HUES6 (cell line): ENCODE results near the gene GRM4.

Experiments used
- H3K27ac ChIP-seq: 2 replicates; pipeline ENCODE4 v1.7.0; 2013; ENCODE audit warnings: low read depth, mild to moderate bottlenecking, low read length, inconsistent platforms
- H3K27me3 ChIP-seq: 2 replicates; pipeline ENCODE4 v1.6.1; 2013; ENCODE audit warnings: low read length; ENCODE audit not compliant: control insufficient read depth, insufficient read depth
- H3K36me3 ChIP-seq: 2 replicates; pipeline ENCODE4 v1.6.1; 2013; ENCODE audit warnings: low read length; ENCODE audit not compliant: control insufficient read depth, insufficient read depth
- H3K4me1 ChIP-seq: 2 replicates; pipeline ENCODE4 v1.6.1; 2013; ENCODE audit warnings: low read length; ENCODE audit not compliant: control insufficient read depth, insufficient read depth
- H3K4me3 ChIP-seq: 2 replicates; pipeline ENCODE4 v1.5.1; 2013; ENCODE audit warnings: low read depth, low read length
- H3K9ac ChIP-seq: one replicate; pipeline ENCODE4 v1.6.1; 2013; ENCODE audit warnings: mild to moderate bottlenecking, low read length
- H3K9me3 ChIP-seq: 2 replicates; pipeline ENCODE4 v1.6.1; 2013; ENCODE audit warnings: low read depth, low read length; ENCODE audit not compliant: control insufficient read depth, insufficient read depth

GRM4 gene

GRCh38 chr6:34036357-34037069 lies 109.4 kb downstream of the GRM4 start:
- no peak overlapping the region for H3K4me3 ChIP-seq
- no peak overlapping the region for H3K9ac ChIP-seq
- no peaks in the 10 kb centered on the region; the same call in 1 of the 2 replicates for H3K4me1 ChIP-seq
- no peaks in the 10 kb centered on the region for H3K9me3 ChIP-seq
- no peaks in the 10 kb centered on the region for H3K27me3 ChIP-seq
- H3K27ac ChIP-seq: no peak overlapping the region
- peaks cover 8% of the 10 kb centered on the region for H3K36me3 ChIP-seq

GRCh38 chr6:34035704-34036356 lies 110.1 kb downstream of the GRM4 start:
- Histone ChIP-seq H3K4me3 (no peak overlapping the region), H3K36me3 (peaks cover 8% of the 10 kb centered on the region), H3K27ac (no peak overlapping the region), H3K4me1 (peaks cover 2% of the 10 kb centered on the region; the same call in 1 of the 2 replicates), H3K9me3 (no peaks in the 10 kb centered on the region), H3K27me3 (no peaks in the 10 kb centered on the region), H3K9ac (no peak overlapping the region)

- Histone ChIP-seq H3K9ac (no peak overlapping the region), H3K4me3 (no peak overlapping the region), H3K4me1 (peaks cover 2% of the 10 kb centered on the region; the same call in 1 of the 2 replicates), H3K9me3 (no peaks in the 10 kb centered on the region), H3K27ac (no peak overlapping the region), H3K27me3 (no peaks in the 10 kb centered on the region), H3K36me3 (peaks cover 8% of the 10 kb centered on the region)
Observed at GRCh38 chr6:34035161-34035560, 110.7 kb downstream of the GRM4 start.

GRCh38 chr6:34032856-34033255 lies 113.0 kb downstream of the GRM4 start:
- no peaks in the 10 kb centered on the region for H3K9me3 ChIP-seq
- no peaks in the 10 kb centered on the region for H3K27me3 ChIP-seq
- no peak overlapping the region for H3K27ac ChIP-seq
- H3K9ac ChIP-seq: no peak overlapping the region
- H3K4me1 ChIP-seq: peaks cover 2% of the 10 kb centered on the region; the same call in 1 of the 2 replicates
- H3K36me3 ChIP-seq: peaks cover 8% of the 10 kb centered on the region
- no peak overlapping the region for H3K4me3 ChIP-seq

- no peak overlapping the region for H3K27ac ChIP-seq
- no peak overlapping the region for H3K9ac ChIP-seq
Observed at GRCh38 chr6:34031625-34032383, 114.1 kb downstream of the GRM4 start.

GRCh38 chr6:34030831-34031624 lies 114.9 kb downstream of the GRM4 start:
- H3K9ac ChIP-seq: no peak overlapping the region
- H3K27ac ChIP-seq: no peak overlapping the region
- peaks cover 5% of the 10 kb centered on the region for H3K36me3 ChIP-seq
- no peaks in the 10 kb centered on the region for H3K27me3 ChIP-seq
- H3K9me3 ChIP-seq: no peaks in the 10 kb centered on the region
- peaks cover 2% of the 10 kb centered on the region; the same call in 1 of the 2 replicates for H3K4me1 ChIP-seq
- H3K4me3 ChIP-seq: no peak overlapping the region

More at GRCh38 chr6:34031625-34032383, 114.1 kb downstream of the GRM4 start:
- no peak overlapping the region for H3K4me3 ChIP-seq
- H3K36me3 ChIP-seq: peaks cover 8% of the 10 kb centered on the region
- no peaks in the 10 kb centered on the region for H3K27me3 ChIP-seq
- H3K9me3 ChIP-seq: no peaks in the 10 kb centered on the region
- H3K4me1 ChIP-seq: peaks cover 2% of the 10 kb centered on the region; the same call in 1 of the 2 replicates

GRCh38 chr6:34029489-34030280 lies 116.2 kb downstream of the GRM4 start:
- H3K36me3 ChIP-seq: peaks cover under 1% of the 10 kb centered on the region; the same call in 1 of the 2 replicates
- peaks cover 2% of the 10 kb centered on the region; the same call in 1 of the 2 replicates for H3K4me1 ChIP-seq
- no peaks in the 10 kb centered on the region for H3K27me3 ChIP-seq
- H3K9me3 ChIP-seq: no peaks in the 10 kb centered on the region
- no peak overlapping the region for H3K4me3 ChIP-seq
- H3K27ac ChIP-seq: no peak overlapping the region
- no peak overlapping the region for H3K9ac ChIP-seq

GRCh38 chr6:34028691-34029360 lies 117.1 kb downstream of the GRM4 start:
- Histone ChIP-seq H3K4me1 (peaks cover 2% of the 10 kb centered on the region; the same call in 1 of the 2 replicates), H3K36me3 (peaks cover 8% of the 10 kb centered on the region; the same call in 1 of the 2 replicates), H3K27me3 (no peaks in the 10 kb centered on the region), H3K9ac (no peak overlapping the region), H3K9me3 (peaks cover 5% of the 10 kb centered on the region), H3K27ac (no peak overlapping the region), H3K4me3 (no peak overlapping the region)

- Histone ChIP-seq H3K9ac (no peak overlapping the region), H3K36me3 (peaks cover 8% of the 10 kb centered on the region; the same call in 1 of the 2 replicates), H3K9me3 (peaks cover 5% of the 10 kb centered on the region), H3K27me3 (no peaks in the 10 kb centered on the region), H3K27ac (no peak overlapping the region), H3K4me3 (no peak overlapping the region), H3K4me1 (peaks cover 2% of the 10 kb centered on the region; the same call in 1 of the 2 replicates)
Observed at GRCh38 chr6:34027939-34028441, 117.9 kb downstream of the GRM4 start.
